IMR-90 (cell line): Measurements from ENCODE around the gene BCL11B. TPM values are rescaled to one million over a fixed set of nuclear protein-coding genes. Genes with fewer than 3 reads are reported as not detected.

Source experiments
- ATAC-seq: fragments of 200-7000 bp; cut with Tn5 transposase; 2 replicates; pipeline ENCODE4 v1.9.1; 2020; ENCODE audit warnings: low read depth, mild to moderate bottlenecking, moderate library complexity
- BruUV-seq: library from RNA; stranded (reverse); fragments of 400-500 nt; replicated peaks from 2 replicates; lab custom pipeline; 2021; lab: Mats Ljungman, UMichigan
- CTCF ChIA-PET: fragments of 300-600 bp; formaldehyde crosslinking; extraction: SDS; loops from one replicate; lab custom pipeline; 2021; ENCODE audit warnings: antibody characterized with exemption; lab: Yijun Ruan, JAX
- POLR2A ChIA-PET: fragments of 300-600 bp; sonication (Branson Sonifier 250); formaldehyde crosslinking; loops from one replicate; lab custom pipeline; 2022; ENCODE audit warnings: antibody characterized with exemption; ENCODE audit not compliant: unreplicated experiment; lab: Charles Lee
- DNase-seq: peaks from one replicate; pipeline ENCODE4 v3.0.0; 2013
- H2AFZ ChIP-seq: replicated peaks from 2 replicates; pipeline ENCODE3; 2013; ENCODE audit warnings: low read length, mild to moderate bottlenecking; ENCODE audit not compliant: poor library complexity
- H2AK5ac ChIP-seq: 2 replicates; pipeline ENCODE4 v1.6.1; 2013; ENCODE audit warnings: low read depth, low read length, inconsistent platforms
- H2AK9ac ChIP-seq: replicated peaks from 2 replicates; pipeline ENCODE3; 2013; ENCODE audit warnings: mild to moderate bottlenecking, low read depth, low read length, moderate library complexity; ENCODE audit not compliant: poor library complexity
- H2BK120ac ChIP-seq: 2 replicates; pipeline ENCODE4 v1.6.1; 2013; ENCODE audit warnings: low read depth, low read length, inconsistent platforms
- H2BK15ac ChIP-seq: 3 replicates; pipeline ENCODE4 v1.6.1; 2013; ENCODE audit warnings: low read depth, low read length, inconsistent platforms
- H2BK20ac ChIP-seq: 2 replicates; pipeline ENCODE4 v1.6.1; 2013; ENCODE audit warnings: low read depth, mild to moderate bottlenecking, inconsistent platforms, low read length, moderate library complexity
- H2BK5ac ChIP-seq: 2 replicates; pipeline ENCODE4 v1.6.1; 2013; ENCODE audit warnings: mild to moderate bottlenecking, low read depth, low read length, inconsistent platforms; ENCODE audit not compliant: poor library complexity, severe bottlenecking
- H3K14ac ChIP-seq: replicated peaks from 2 replicates; pipeline ENCODE4 v1.6.1; 2013; ENCODE audit warnings: low read depth, low read length, inconsistent platforms
- H3K18ac ChIP-seq: 2 replicates; pipeline ENCODE4 v1.6.1; 2013; ENCODE audit warnings: low read depth, low read length, control low read depth
- H3K23ac ChIP-seq: 2 replicates; pipeline ENCODE4 v1.6.1; 2013; ENCODE audit warnings: low read depth, low read length, inconsistent platforms
- H3K27ac ChIP-seq: 2 replicates; pipeline ENCODE4 v1.5.1; 2013; ENCODE audit warnings: mild to moderate bottlenecking, control low read depth, low read length; ENCODE audit not compliant: insufficient read depth
- H3K27me3 ChIP-seq: 2 replicates; pipeline ENCODE4 v1.6.1; 2013; ENCODE audit warnings: low read length; ENCODE audit not compliant: control insufficient read depth, insufficient read depth
- H3K36me3 ChIP-seq: 2 replicates; pipeline ENCODE4 v1.6.1; 2013; ENCODE audit warnings: low read length, mixed read lengths; ENCODE audit not compliant: control insufficient read depth, insufficient read depth
- H3K4ac ChIP-seq: 2 replicates; pipeline ENCODE4 v1.6.1; 2013; ENCODE audit warnings: low read depth, low read length, inconsistent platforms
- H3K4me1 ChIP-seq: 2 replicates; pipeline ENCODE4 v1.6.1; 2013; ENCODE audit warnings: low read length, mixed read lengths; ENCODE audit not compliant: control insufficient read depth, insufficient read depth
- H3K4me2 ChIP-seq: 2 replicates; pipeline ENCODE4 v1.6.1; 2013; ENCODE audit warnings: low read depth, mild to moderate bottlenecking, control low read depth, low read length, moderate library complexity
- H3K4me3 ChIP-seq: 2 replicates; pipeline ENCODE4 v1.5.1; 2013; ENCODE audit warnings: low read depth, mild to moderate bottlenecking, control low read depth, low read length, moderate library complexity; ENCODE audit not compliant: insufficient read depth
- H3K56ac ChIP-seq: 2 replicates; pipeline ENCODE4 v1.6.1; 2013; ENCODE audit warnings: low read length, inconsistent platforms; ENCODE audit not compliant: insufficient read depth; ENCODE audit errors: extremely low read depth
- H3K79me1 ChIP-seq, 2 experiments: 2 replicates each; pipeline ENCODE4 v1.6.1; 2013; ENCODE audit warnings: low read length in 2 of 2, inconsistent platforms in 1 of 2, low read depth in 1 of 2
- H3K9ac ChIP-seq: 2 replicates; pipeline ENCODE4 v1.6.1; 2013; ENCODE audit warnings: low read depth, low read length, control low read depth
- H3K9me1 ChIP-seq: 2 replicates; pipeline ENCODE4 v1.6.1; 2013; ENCODE audit warnings: low read length, inconsistent platforms; ENCODE audit not compliant: insufficient read depth
- H3K9me3 ChIP-seq: 2 replicates; pipeline ENCODE4 v1.6.1; 2013; ENCODE audit warnings: low read length; ENCODE audit not compliant: control insufficient read depth, insufficient read depth
- H4K20me1 ChIP-seq: 2 replicates; pipeline ENCODE4 v1.6.1; 2013; ENCODE audit warnings: low read length, inconsistent platforms; ENCODE audit not compliant: insufficient read depth
- H4K5ac ChIP-seq: 2 replicates; pipeline ENCODE4 v1.6.1; 2013; ENCODE audit warnings: mild to moderate bottlenecking, low read depth, low read length, control low read depth
- H4K8ac ChIP-seq, 2 experiments: 2 replicates each; pipeline ENCODE4 v1.6.1; 2013; ENCODE audit warnings: low read depth in 2 of 2, low read length in 2 of 2, control low read depth in 1 of 2, inconsistent platforms in 1 of 2
- H4K91ac ChIP-seq: 2 replicates; pipeline ENCODE4 v1.6.1; 2013; ENCODE audit warnings: low read depth, low read length, inconsistent platforms; ENCODE audit not compliant: insufficient read depth
- BHLHE40 ChIP-seq: fragments of 150-350 bp; IDR thresholded peaks from 2 replicates; pipeline ENCODE4 v1.6.1; 2016; ENCODE audit warnings: mild to moderate bottlenecking, low read depth, low read length
- CEBPB ChIP-seq: IDR thresholded peaks from 2 replicates; pipeline ENCODE4 v1.6.1; 2012; ENCODE audit warnings: low read depth, low read length, improper control_type of control experiment
- CHD1 ChIP-seq: IDR thresholded peaks from 2 replicates; pipeline ENCODE4 v1.6.1; 2012; ENCODE audit warnings: low read depth, low read length, improper control_type of control experiment
- FOS ChIP-seq: fragments of 150-350 bp; IDR thresholded peaks from 2 replicates; pipeline ENCODE4 v1.6.1; 2016; ENCODE audit warnings: low read depth, low read length
- MAFK ChIP-seq: IDR thresholded peaks from 2 replicates; pipeline ENCODE4 v1.6.1; 2012; ENCODE audit warnings: low read depth, low read length, improper control_type of control experiment
- MAZ ChIP-seq: IDR thresholded peaks from 2 replicates; pipeline ENCODE4 v1.6.1; 2012; ENCODE audit warnings: low read depth, mild to moderate bottlenecking, low read length, improper control_type of control experiment, moderate library complexity, borderline replicate concordance
- MXI1 ChIP-seq: IDR thresholded peaks from 2 replicates; pipeline ENCODE4 v1.6.1; 2012; ENCODE audit warnings: low read depth, mild to moderate bottlenecking, low read length, moderate library complexity, borderline replicate concordance
- NFE2L2 ChIP-seq: fragments of 150-350 bp; IDR thresholded peaks from 2 replicates; pipeline ENCODE4 v1.6.1; 2016; ENCODE audit warnings: low read depth, mild to moderate bottlenecking, low read length
- POLR2A ChIP-seq: IDR thresholded peaks from 2 replicates; pipeline ENCODE4 v1.6.1; 2012; ENCODE audit warnings: mild to moderate bottlenecking, low read depth, low read length
- RAD21 ChIP-seq: IDR thresholded peaks from 2 replicates; pipeline ENCODE4 v1.6.1; 2012; ENCODE audit warnings: low read length, improper control_type of control experiment
- RCOR1 ChIP-seq: IDR thresholded peaks from 2 replicates; pipeline ENCODE4 v1.6.1; 2012; ENCODE audit warnings: mild to moderate bottlenecking, low read length, improper control_type of control experiment; ENCODE audit not compliant: insufficient replicate concordance
- RFX5 ChIP-seq: IDR thresholded peaks from 2 replicates; pipeline ENCODE4 v1.8.0; 2012; ENCODE audit warnings: low read depth, mild to moderate bottlenecking, low read length, moderate library complexity
- SMC3 ChIP-seq: fragments of 150-350 bp; IDR thresholded peaks from 2 replicates; pipeline ENCODE4 v1.6.1; 2016; ENCODE audit warnings: low read depth, mild to moderate bottlenecking, antibody characterized with exemption, low read length, moderate library complexity
- WGBS, 2 experiments: methylation state at CpG; one replicate each; pipeline versions ENCODE4 v1.1.5 to v1.1.7; 2013; ENCODE audit warnings: missing lambda C conversion rate in 2 of 2; ENCODE audit not compliant: insufficient read length in 1 of 2; ENCODE audit errors: extremely low coverage in 2 of 2; 5-methylcytosine and 5-hydroxymethylcytosine counted together
- dilution Hi-C: fragments of 300-500 bp; cut with HindIII; formaldehyde crosslinking; loops from one replicate; pipeline ENCODE4 v1.14.3; 2018; ENCODE audit warnings: low sequenced_read_pairs; ENCODE audit not compliant: unreplicated experiment
- in situ Hi-C: fragments of 300-500 bp; cut with MboI; formaldehyde crosslinking; loops from 3 replicates; pipeline ENCODE4 v1.14.3; 2019; ENCODE audit warnings: low sequenced_read_pairs, inconsistent platforms, mixed read lengths
- intact Hi-C: fragments of 100-400 bp; cut with micrococcal nuclease; formaldehyde crosslinking; loops from 2 replicates; pipeline ENCODE4 v1.10.0; 2022
- polyA plus RNA-seq, 3 experiments: library from polyadenylated mRNA; depleted of rRNA; stranded (reverse); fragments of >200 nt; gene quantifications; 2 replicates each; pipeline ENCODE4 v1.2.3, GENCODE V29; 2012; ENCODE audit warnings: low replicate concordance in 1 of 3
- total RNA-seq: library from RNA; depleted of rRNA; stranded (reverse); fragments of >200 nt; gene quantifications from 2 replicates; pipeline ENCODE4 v1.2.3, GENCODE V29; 2012
- TF ChIP-seq, protein P1 (sequence below): fragments of 150-350 bp; IDR thresholded peaks from 2 replicates; pipeline ENCODE4 v1.6.1; 2016; ENCODE audit warnings: low read depth, mild to moderate bottlenecking, low read length, moderate library complexity, borderline replicate concordance
- TF ChIP-seq, protein P2 (sequence below): conservative IDR thresholded peaks from 2 replicates; pipeline ENCODE4 v1.5.1; 2012; ENCODE audit warnings: mild to moderate bottlenecking, low read depth, low read length, improper control_type of control experiment
- TF ChIP-seq, protein P3 (sequence below): fragments of 150-350 bp; IDR thresholded peaks from 2 replicates; pipeline ENCODE4 v1.6.1; 2017; ENCODE audit warnings: mild to moderate bottlenecking, antibody characterized with exemption, low read length, low read depth

Gene BCL11B
- total and polyA plus RNA-seq, 2 of the 4 experiments (the other 2 are of a cell fraction) = under 0.01 TPM; not detected in 1

DNA sequence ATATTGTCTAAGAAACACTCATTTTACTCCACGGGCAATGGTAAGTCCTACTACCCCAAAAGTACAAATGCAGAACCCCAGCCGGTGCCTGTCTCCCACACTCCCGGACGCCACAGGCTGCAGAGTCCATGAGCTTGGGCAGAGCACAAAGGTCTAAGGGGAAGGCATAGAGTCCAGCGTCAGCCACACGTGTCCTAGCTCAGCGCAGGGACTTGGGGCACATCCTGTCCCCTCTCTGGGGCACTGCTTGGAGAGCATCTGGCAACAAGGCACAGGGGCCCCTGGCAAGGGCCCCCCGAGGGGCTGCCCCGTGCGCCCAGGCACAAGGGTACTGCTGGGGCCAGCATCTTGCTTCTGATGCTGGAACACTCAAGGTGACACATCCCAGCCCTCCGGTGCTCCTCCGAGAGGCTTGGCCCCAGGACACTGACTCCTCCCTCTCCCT is 58.4 kb downstream of the BCL11B start:
- Histone ChIP-seq H2AK9ac (no peak overlapping the region), H4K91ac (no peak overlapping the region), H4K5ac (no peak overlapping the region), H3K27me3 (no peaks in the 10 kb centered on the region), H2BK5ac (no peak overlapping the region), H3K9me3 (peaks cover 19% of the 10 kb centered on the region), H2BK120ac (no peak overlapping the region), H3K36me3 (no peaks in the 10 kb centered on the region), H3K9me1 (no peaks in the 10 kb centered on the region; the same call in 1 of the 2 replicates), H3K4me3 (no peak overlapping the region), H3K18ac (no peak overlapping the region), H2BK20ac (no peak overlapping the region), H4K20me1 (no peaks in the 10 kb centered on the region), H3K4ac (no peak overlapping the region), H4K8ac (no peak overlapping the region), H3K4me2 (no peak overlapping the region), H2AK5ac (no peak overlapping the region), H3K23ac (no peak overlapping the region), H3K14ac (no peak overlapping the region), H3K27ac (no peak overlapping the region), H3K79me1 (no peaks in the 10 kb centered on the region), H3K4me1 (no peaks in the 10 kb centered on the region), H3K56ac (no peak overlapping the region), H2AFZ (no peak overlapping the region), H3K9ac (no peak overlapping the region), H2BK15ac (no peak overlapping the region)
- ChIA-PET POLR2A (no interaction called here), CTCF (no interaction called here)
- BruUV-seq = no TSS peak
- 26% methylated on average over 6 of the region's 12 CpGs; no CpG with 5 or more reads in 1 of the 2 experiments for WGBS, 2 experiments
- ATAC-seq = no peak
- in situ Hi-C loops = no loop called here
- no peak for DNase-seq
- dilution Hi-C loops = no loop called here
- TF ChIP-seq SMC3 (no peak), BHLHE40 (no peak), CEBPB (no peak), RAD21 (no peak), RFX5 (no peak), MAFK (no peak), RCOR1 (no peak), MAZ (no peak), POLR2A (no peak), FOS (no peak), CHD1 (no peak), NFE2L2 (no peak), MXI1 (no peak)
- TF ChIP-seq, protein P1, sequence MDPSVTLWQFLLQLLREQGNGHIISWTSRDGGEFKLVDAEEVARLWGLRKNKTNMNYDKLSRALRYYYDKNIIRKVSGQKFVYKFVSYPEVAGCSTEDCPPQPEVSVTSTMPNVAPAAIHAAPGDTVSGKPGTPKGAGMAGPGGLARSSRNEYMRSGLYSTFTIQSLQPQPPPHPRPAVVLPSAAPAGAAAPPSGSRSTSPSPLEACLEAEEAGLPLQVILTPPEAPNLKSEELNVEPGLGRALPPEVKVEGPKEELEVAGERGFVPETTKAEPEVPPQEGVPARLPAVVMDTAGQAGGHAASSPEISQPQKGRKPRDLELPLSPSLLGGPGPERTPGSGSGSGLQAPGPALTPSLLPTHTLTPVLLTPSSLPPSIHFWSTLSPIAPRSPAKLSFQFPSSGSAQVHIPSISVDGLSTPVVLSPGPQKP = no peak
- TF ChIP-seq, protein P2, sequence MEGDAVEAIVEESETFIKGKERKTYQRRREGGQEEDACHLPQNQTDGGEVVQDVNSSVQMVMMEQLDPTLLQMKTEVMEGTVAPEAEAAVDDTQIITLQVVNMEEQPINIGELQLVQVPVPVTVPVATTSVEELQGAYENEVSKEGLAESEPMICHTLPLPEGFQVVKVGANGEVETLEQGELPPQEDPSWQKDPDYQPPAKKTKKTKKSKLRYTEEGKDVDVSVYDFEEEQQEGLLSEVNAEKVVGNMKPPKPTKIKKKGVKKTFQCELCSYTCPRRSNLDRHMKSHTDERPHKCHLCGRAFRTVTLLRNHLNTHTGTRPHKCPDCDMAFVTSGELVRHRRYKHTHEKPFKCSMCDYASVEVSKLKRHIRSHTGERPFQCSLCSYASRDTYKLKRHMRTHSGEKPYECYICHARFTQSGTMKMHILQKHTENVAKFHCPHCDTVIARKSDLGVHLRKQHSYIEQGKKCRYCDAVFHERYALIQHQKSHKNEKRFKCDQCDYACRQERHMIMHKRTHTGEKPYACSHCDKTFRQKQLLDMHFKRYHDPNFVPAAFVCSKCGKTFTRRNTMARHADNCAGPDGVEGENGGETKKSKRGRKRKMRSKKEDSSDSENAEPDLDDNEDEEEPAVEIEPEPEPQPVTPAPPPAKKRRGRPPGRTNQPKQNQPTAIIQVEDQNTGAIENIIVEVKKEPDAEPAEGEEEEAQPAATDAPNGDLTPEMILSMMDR = no peak
- TF ChIP-seq, protein P3, sequence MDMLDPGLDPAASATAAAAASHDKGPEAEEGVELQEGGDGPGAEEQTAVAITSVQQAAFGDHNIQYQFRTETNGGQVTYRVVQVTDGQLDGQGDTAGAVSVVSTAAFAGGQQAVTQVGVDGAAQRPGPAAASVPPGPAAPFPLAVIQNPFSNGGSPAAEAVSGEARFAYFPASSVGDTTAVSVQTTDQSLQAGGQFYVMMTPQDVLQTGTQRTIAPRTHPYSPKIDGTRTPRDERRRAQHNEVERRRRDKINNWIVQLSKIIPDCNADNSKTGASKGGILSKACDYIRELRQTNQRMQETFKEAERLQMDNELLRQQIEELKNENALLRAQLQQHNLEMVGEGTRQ = no peak
- intact Hi-C loops = no loop called here
